Ovary (tissue), 3 donors: Measurements from ENCODE around the gene TPK1.

Experiments
- CTCF ChIP-seq, 3 donors: fragments of 450-650 bp in 2 of 3; fragments of 200-600 bp in 1 of 3; IDR thresholded peaks; one replicate each; pipeline versions ENCODE4 v1.5.1 to v1.8.0; 2016 to 2022; ENCODE audit warnings: antibody characterized with exemption in 3 of 3, mild to moderate bottlenecking in 1 of 3
- EP300 ChIP-seq: sonication (generic); formaldehyde crosslinking; IDR thresholded peaks from one replicate; pipeline ENCODE4 v1.6.1; 2017; ENCODE audit warnings: antibody characterized with exemption
- POLR2A ChIP-seq: fragments of 450-650 bp; IDR thresholded peaks from one replicate; pipeline ENCODE4 v1.6.1; 2017; ENCODE audit warnings: antibody characterized with exemption, mild to moderate bottlenecking, moderate library complexity
- donor health status: DM: no; HTN: no; CAD: no.

GRCh38 chr7:144524271-144524670, 311.6 kb downstream of the TPK1 start:
- TF ChIP-seq CTCF (IDR thresholded peaks at IDR 0.05) (no peak), POLR2A (no peak), EP300 (no peak)
